B cell (primary cell): ENCODE data around the gene AMBRA1. TPM values are rescaled to one million over a fixed set of nuclear protein-coding genes. Genes with fewer than 3 reads are reported as not detected.

ENCODE experiments used
- ATAC-seq: fragments of 200-7000 bp; cut with Tn5 transposase; one replicate; pipeline ENCODE4 v1.10.0; 2021; ENCODE audit warnings: low read depth, mild to moderate bottlenecking, moderate number of reproducible peaks, moderate library complexity
- CTCF ChIA-PET: fragments of 350-600 bp; sonication (Branson Sonifier 250); formaldehyde crosslinking; loops from one replicate; lab custom pipeline; 2021; ENCODE audit warnings: antibody characterized with exemption, inconsistent platforms; lab: Charles Lee
- POLR2A ChIA-PET: fragments of 350-600 bp; sonication (Branson Sonifier 250); formaldehyde crosslinking; loops from one replicate; lab custom pipeline; 2021; ENCODE audit warnings: antibody characterized with exemption; lab: Charles Lee
- DNase-seq: peaks from one replicate; pipeline ENCODE4 v3.0.0; 2013
- H2AFZ ChIP-seq: 2 replicates; pipeline ENCODE4 v1.6.1; 2012; ENCODE audit warnings: mild to moderate bottlenecking, low read depth, low read length; ENCODE audit not compliant: insufficient read depth, poor library complexity, severe bottlenecking
- H3K27ac ChIP-seq, 2 donors: 1 replicate in 1 of 2; 2 replicates in 1 of 2; pipeline ENCODE4 v1.5.1; 2012 to 2013; ENCODE audit warnings: low read length in 2 of 2, mild to moderate bottlenecking in 2 of 2, moderate library complexity in 1 of 2
- H3K27me3 ChIP-seq, 4 experiments: fragments of 200-600 bp in 1 of 4; sonication (generic) in 1 of 4; replicated peaks in 1 of 4; 1 replicate in 2 of 4; 2 replicates in 2 of 4; pipeline versions ENCODE4 v1.6.1 to v1.7.0; 2013 to 2016; ENCODE audit warnings: low read length in 3 of 4, mild to moderate bottlenecking in 2 of 4, mixed read lengths in 1 of 4, moderate library complexity in 1 of 4; ENCODE audit not compliant: insufficient read depth in 4 of 4, control insufficient read depth in 3 of 4; ENCODE audit errors: control extremely low read depth in 1 of 4
- H3K36me3 ChIP-seq, 2 experiments: replicated peaks in 1 of 2; 1 replicate in 1 of 2; 2 replicates in 1 of 2; pipeline versions ENCODE4 v1.6.1 to v1.7.1; 2013; ENCODE audit warnings: low read length in 1 of 2; ENCODE audit not compliant: insufficient read depth in 2 of 2, control insufficient read depth in 1 of 2; ENCODE audit errors: control extremely low read depth in 1 of 2, extremely low read depth in 1 of 2
- H3K4me1 ChIP-seq, 2 donors: fragments of 200-600 bp in 1 of 2; sonication (generic) in 1 of 2; 1 replicate in 1 of 2; 2 replicates in 1 of 2; pipeline versions ENCODE4 v1.5.1 to v1.6.1; 2013 to 2017; ENCODE audit warnings: low read length in 2 of 2; ENCODE audit not compliant: control insufficient read depth in 2 of 2, insufficient read depth in 2 of 2
- H3K4me2 ChIP-seq: replicated peaks from 2 replicates; pipeline ENCODE3; 2012; ENCODE audit warnings: mild to moderate bottlenecking, low read depth, low read length; ENCODE audit not compliant: poor library complexity, severe bottlenecking
- H3K4me3 ChIP-seq, 5 experiments: fragments of 200-600 bp in 1 of 5; sonication (generic) in 1 of 5; 1 replicate in 3 of 5; 2 replicates in 2 of 5; pipeline versions ENCODE4 v1.5.1 to v1.7.0; 2011 to 2016; ENCODE audit warnings: low read length in 4 of 5, mild to moderate bottlenecking in 4 of 5, low read depth in 2 of 5, control low read depth in 1 of 5, moderate library complexity in 1 of 5; ENCODE audit not compliant: insufficient read depth in 1 of 5; ENCODE audit errors: control extremely low read depth in 1 of 5, extremely low read depth in 1 of 5
- H3K79me2 ChIP-seq: fragments of 200-600 bp; sonication (generic); one replicate; pipeline ENCODE4 v1.6.0; 2016; ENCODE audit warnings: low read length; ENCODE audit not compliant: control insufficient read depth, insufficient read depth
- H3K9ac ChIP-seq: fragments of 200-600 bp; sonication (generic); 2 replicates; pipeline ENCODE4 v1.6.1; 2017; ENCODE audit warnings: mild to moderate bottlenecking, low read length, moderate library complexity
- H3K9me3 ChIP-seq, 3 donors: one replicate each; pipeline versions ENCODE4 v1.6.1 to v1.7.1; 2013; ENCODE audit warnings: low read length in 2 of 3; ENCODE audit not compliant: control insufficient read depth in 2 of 3, insufficient read depth in 1 of 3; ENCODE audit errors: control extremely low read depth in 1 of 3
- H4K20me1 ChIP-seq: 2 replicates; pipeline ENCODE4 v1.6.0; 2012; ENCODE audit warnings: mild to moderate bottlenecking, low read length; ENCODE audit not compliant: insufficient read depth, control insufficient read depth, poor library complexity, severe bottlenecking
- H3K27ac Mint-ChIP-seq: one replicate; pipeline ENCODE4 v1.8.0; 2021; ENCODE audit warnings: mixed read lengths
- H3K27me3 Mint-ChIP-seq: one replicate; pipeline ENCODE4 v1.8.0; 2021; ENCODE audit warnings: mixed read lengths
- H3K4me1 Mint-ChIP-seq: one replicate; pipeline ENCODE4 v1.8.0; 2021; ENCODE audit warnings: mixed read lengths
- H3K4me3 Mint-ChIP-seq: one replicate; pipeline ENCODE4 v1.8.0; 2021; ENCODE audit warnings: mixed read lengths
- H3K9me3 Mint-ChIP-seq: one replicate; pipeline ENCODE4 v1.8.0; 2022; ENCODE audit warnings: mixed read lengths; ENCODE audit not compliant: insufficient read depth
- EZH2 ChIP-seq: IDR thresholded peaks from 2 replicates; pipeline ENCODE4 v1.6.1; 2012; ENCODE audit warnings: borderline replicate concordance, low read depth, mild to moderate bottlenecking, moderate library complexity, low read length; ENCODE audit not compliant: insufficient read depth, poor library complexity, severe bottlenecking
- WGBS: methylation state at CpG from one replicate; pipeline ENCODE4 v1.1.5; 2013; ENCODE audit warnings: missing lambda C conversion rate; ENCODE audit not compliant: insufficient coverage; 5-methylcytosine and 5-hydroxymethylcytosine counted together
- intact Hi-C: fragments of 100-400 bp; cut with micrococcal nuclease; formaldehyde crosslinking; loops from one replicate; pipeline ENCODE4 v1.10.0; 2022
- polyA plus RNA-seq: library from polyadenylated mRNA; depleted of rRNA; stranded (reverse); fragments of >200 nt; gene quantifications from 2 replicates; pipeline ENCODE4 v1.2.3, GENCODE V29; 2012
- total RNA-seq, 2 donors: library from RNA; stranded (reverse); fragments of 120-200 nt in 1 of 2; gene quantifications; 1 replicate in 1 of 2; 2 replicates in 1 of 2; pipeline versions ENCODE4 v1.2.3 to v1.2.4, GENCODE V29; 2013 to 2022
- TF ChIP-seq, protein P1 (sequence below): fragments of 200-600 bp; IDR thresholded peaks from one replicate; pipeline ENCODE4 v1.8.0; 2022; ENCODE audit warnings: antibody characterized with exemption, mild to moderate bottlenecking

Gene AMBRA1
- total and polyA plus RNA-seq, 2 donors (not counting 1 experiment from before 2014, with no cell fraction given): 13.8 to 36.1 TPM

DNA sequence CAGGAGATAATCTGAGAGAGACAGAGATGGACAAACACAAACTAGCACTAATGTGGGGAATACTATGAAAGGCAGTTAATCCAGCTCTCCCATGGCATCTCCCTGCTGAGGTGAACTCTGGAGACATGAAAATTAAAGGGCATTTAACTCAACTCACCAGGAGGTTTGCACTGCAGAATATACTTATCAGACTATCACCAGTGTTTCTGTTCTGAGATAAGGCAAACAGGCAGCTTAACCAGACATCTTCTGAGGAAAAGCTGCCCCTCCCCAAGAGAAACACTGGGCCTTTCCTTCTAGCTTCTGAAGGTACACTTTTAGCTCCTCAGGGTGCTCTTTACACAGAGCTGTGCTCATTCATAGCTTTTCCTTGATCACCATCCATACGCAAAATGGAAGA, 85.5 kb downstream of the AMBRA1 start:
- peaks cover 5 to 50% of the 10 kb centered on the region in 2 experiments for H3K36me3 ChIP-seq

DNA sequence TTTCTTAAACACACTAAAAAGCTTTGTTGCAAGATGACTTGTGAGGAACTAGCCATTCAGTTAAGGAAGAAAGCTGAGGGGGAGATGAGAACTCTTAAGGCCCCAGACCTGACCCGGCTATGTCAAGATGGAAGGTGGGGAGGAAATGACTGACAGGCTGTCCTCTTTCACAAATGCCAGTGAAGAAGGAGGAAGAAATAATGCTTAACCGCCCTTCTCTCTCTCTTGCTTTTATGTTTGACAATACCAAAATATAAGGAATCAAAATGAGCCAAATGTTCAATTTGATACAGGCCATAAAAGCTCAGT, 87.4 kb downstream of the AMBRA1 start:
- Histone ChIP-seq H3K4me2 (no peak overlapping the region), H3K4me1 (no peaks in the 10 kb centered on the region), H3K9ac (no peak overlapping the region), H3K27ac (no peak overlapping the region), H3K27me3 (no peaks in the 10 kb centered on the region), H3K9me3 (no peaks in the 10 kb centered on the region), H2AFZ (no peak overlapping the region), H4K20me1 (no peaks in the 10 kb centered on the region), H3K4me3 (no peak overlapping the region), H3K79me2 (peaks cover 8% of the 10 kb centered on the region), H3K36me3 (peaks cover 2 to 48% of the 10 kb centered on the region in 2 experiments)
- Mint-ChIP-seq H3K4me1 (peaks cover 4% of the 10 kb centered on the region), H3K27me3 (no peaks in the 10 kb centered on the region), H3K27ac (no peak overlapping the region), H3K9me3 (no peaks in the 10 kb centered on the region), H3K4me3 (no peak overlapping the region)
- no peak for ATAC-seq
- intact Hi-C loops: no loop called here
- CTCF ChIA-PET: interaction anchor here (1.2 kb wide), 1 partner anchor 23 kb away, joined by 5 read pairs; no protein-coding TSS in a partner anchor
- WGBS: 100% methylated on average over 1 of the region's 2 CpGs
- no peak for DNase-seq
- POLR2A ChIA-PET: no interaction called here
- TF ChIP-seq, protein P1, sequence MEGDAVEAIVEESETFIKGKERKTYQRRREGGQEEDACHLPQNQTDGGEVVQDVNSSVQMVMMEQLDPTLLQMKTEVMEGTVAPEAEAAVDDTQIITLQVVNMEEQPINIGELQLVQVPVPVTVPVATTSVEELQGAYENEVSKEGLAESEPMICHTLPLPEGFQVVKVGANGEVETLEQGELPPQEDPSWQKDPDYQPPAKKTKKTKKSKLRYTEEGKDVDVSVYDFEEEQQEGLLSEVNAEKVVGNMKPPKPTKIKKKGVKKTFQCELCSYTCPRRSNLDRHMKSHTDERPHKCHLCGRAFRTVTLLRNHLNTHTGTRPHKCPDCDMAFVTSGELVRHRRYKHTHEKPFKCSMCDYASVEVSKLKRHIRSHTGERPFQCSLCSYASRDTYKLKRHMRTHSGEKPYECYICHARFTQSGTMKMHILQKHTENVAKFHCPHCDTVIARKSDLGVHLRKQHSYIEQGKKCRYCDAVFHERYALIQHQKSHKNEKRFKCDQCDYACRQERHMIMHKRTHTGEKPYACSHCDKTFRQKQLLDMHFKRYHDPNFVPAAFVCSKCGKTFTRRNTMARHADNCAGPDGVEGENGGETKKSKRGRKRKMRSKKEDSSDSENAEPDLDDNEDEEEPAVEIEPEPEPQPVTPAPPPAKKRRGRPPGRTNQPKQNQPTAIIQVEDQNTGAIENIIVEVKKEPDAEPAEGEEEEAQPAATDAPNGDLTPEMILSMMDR: no peak
- no peak for TF ChIP-seq EZH2

More for the DNA sequence above, 85.5 kb downstream of the AMBRA1 start:
- Mint-ChIP-seq H3K4me1 (peaks cover 4% of the 10 kb centered on the region), H3K27ac (no peak overlapping the region), H3K27me3 (no peaks in the 10 kb centered on the region), H3K9me3 (no peaks in the 10 kb centered on the region), H3K4me3 (no peak overlapping the region)
- H4K20me1 ChIP-seq: peaks cover 8% of the 10 kb centered on the region
- no peak for TF ChIP-seq EZH2
- TF ChIP-seq, protein P1: no peak
- no peaks in the 10 kb centered on the region for H3K27me3 ChIP-seq
- intact Hi-C loops: no loop called here
- no peak for DNase-seq
- ChIA-PET POLR2A (interaction anchor here (0.5 kb wide), 1 partner anchor 266 kb away, joined by 3 read pairs; no protein-coding TSS in a partner anchor), CTCF (interaction anchor here (1.5 kb wide), 1 partner anchor 21 kb away, joined by 6 read pairs; no protein-coding TSS in a partner anchor)
- no peaks in the 10 kb centered on the region for H3K4me1 ChIP-seq
- H3K4me3 ChIP-seq: no peak overlapping the region
- H3K79me2 ChIP-seq: peaks cover 6% of the 10 kb centered on the region
- no peak overlapping the region for H3K9ac ChIP-seq
- no peak overlapping the region for H3K4me2 ChIP-seq
- no peak overlapping the region for H2AFZ ChIP-seq
- H3K9me3 ChIP-seq: no peaks in the 10 kb centered on the region
- H3K27ac ChIP-seq: no peak overlapping the region
- WGBS: no CpG with 5 or more reads among the region's 1 CpG
- ATAC-seq: no peak
